T47D (cell line): Measurements from ENCODE around the gene RPS6KA6.

Experiments
- DNase-seq, 2 experiments: peaks; one replicate each; pipeline versions ENCODE4 v3.0.0 to v3.0.0-alpha.2; 2011 to 2012; ENCODE audit warnings: low read depth in 1 of 2, low spot score in 1 of 2
- JUND ChIP-seq: IDR thresholded peaks from 2 replicates; pipeline ENCODE4 v1.6.1; 2012; ENCODE audit warnings: low read depth
- in situ Hi-C: cut with HindIII; loops from 2 replicates; pipeline ENCODE4 v1.10.0; 2016; ENCODE audit warnings: low sequenced_read_pairs, low pct_unique_long_range_greater_than_20kb

Gene RPS6KA6

GRCh38 chrX:84188320-84188834, 378 bp upstream of the RPS6KA6 start:
- no peak for TF ChIP-seq JUND
- in situ Hi-C loops = no loop called here
- DNase-seq = peak; percentile 47 to 55

- TF ChIP-seq JUND = no peak
- in situ Hi-C loops = no loop called here
- DNase-seq = peak in 1 of 2 experiments; percentile 0
Observed at GRCh38 chrX:84186603-84187532, 1.1 kb downstream of the RPS6KA6 start.

- in situ Hi-C loops = no loop called here
Observed at GRCh38 chrX:84182516-84182915, 5.5 kb downstream of the RPS6KA6 start.

GRCh38 chrX:84175958-84176357, 12.0 kb downstream of the RPS6KA6 start:
- TF ChIP-seq JUND = no peak
- in situ Hi-C loops = no loop called here
- no peak for DNase-seq

More at GRCh38 chrX:84182516-84182915, 5.5 kb downstream of the RPS6KA6 start:
- no peak for TF ChIP-seq JUND
- no peak for DNase-seq

- in situ Hi-C loops = no loop called here
- no peak for TF ChIP-seq JUND
- no peak for DNase-seq
Observed at GRCh38 chrX:84175274-84175673, 12.7 kb downstream of the RPS6KA6 start.

- no peak for TF ChIP-seq JUND
Observed at GRCh38 chrX:84174348-84174747, 13.7 kb downstream of the RPS6KA6 start.

GRCh38 chrX:84170931-84171330, 17.1 kb downstream of the RPS6KA6 start:
- no peak for DNase-seq
- TF ChIP-seq JUND = no peak
- in situ Hi-C loops = no loop called here

More at GRCh38 chrX:84174348-84174747, 13.7 kb downstream of the RPS6KA6 start:
- DNase-seq = no peak
- in situ Hi-C loops = no loop called here

GRCh38 chrX:84168574-84168973, 19.4 kb downstream of the RPS6KA6 start:
- in situ Hi-C loops = no loop called here
- no peak for TF ChIP-seq JUND
- DNase-seq = no peak

GRCh38 chrX:84168095-84168494, 19.9 kb downstream of the RPS6KA6 start:
- in situ Hi-C loops = no loop called here
- no peak for TF ChIP-seq JUND
- DNase-seq = no peak

- DNase-seq = no peak
- TF ChIP-seq JUND = no peak
- in situ Hi-C loops = no loop called here
Observed at GRCh38 chrX:84165711-84166110, 22.3 kb downstream of the RPS6KA6 start.

- no peak for DNase-seq
- TF ChIP-seq JUND = no peak
- in situ Hi-C loops = no loop called here
Observed at GRCh38 chrX:84162401-84162800, 25.6 kb downstream of the RPS6KA6 start.

GRCh38 chrX:84161641-84162040, 26.4 kb downstream of the RPS6KA6 start:
- DNase-seq = no peak
- in situ Hi-C loops = no loop called here
- no peak for TF ChIP-seq JUND

GRCh38 chrX:84160736-84161135, 27.3 kb downstream of the RPS6KA6 start:
- no peak for TF ChIP-seq JUND
- in situ Hi-C loops = no loop called here
- no peak for DNase-seq
